Common myeloid progenitor, CD34-positive (primary cell): ENCODE results near the gene HMGB3. TPM values are rescaled to one million over a fixed set of nuclear protein-coding genes. Genes with fewer than 3 reads are reported as not detected.

Experiments
- CTCF ChIA-PET: fragments of 350-600 bp; sonication (Branson Sonifier 250); formaldehyde crosslinking; loops from one replicate; lab custom pipeline; 2021; ENCODE audit warnings: antibody characterized with exemption; lab: Charles Lee
- POLR2A ChIA-PET: fragments of 350-600 bp; sonication (Branson Sonifier 250); formaldehyde crosslinking; loops from one replicate; lab custom pipeline; 2021; ENCODE audit warnings: antibody characterized with exemption; lab: Charles Lee
- DNase-seq, 3 donors: peaks; one replicate each; pipeline versions ENCODE4 v3.0.0 to v3.0.0-alpha.2; 2013
- H3K27ac ChIP-seq, 2 experiments: 1 replicate in 1 of 2; 2 replicates in 1 of 2; pipeline ENCODE4 v1.7.0; 2013; ENCODE audit warnings: inconsistent platforms in 2 of 2, low read length in 2 of 2, mild to moderate bottlenecking in 2 of 2, low read depth in 1 of 2, moderate library complexity in 1 of 2; ENCODE audit not compliant: severe bottlenecking in 2 of 2, insufficient read depth in 1 of 2, poor library complexity in 1 of 2
- H3K27me3 ChIP-seq, 5 experiments: replicated peaks in 2 of 5; 1 replicate in 3 of 5; 2 replicates in 2 of 5; pipeline versions ENCODE4 v1.6.1 to v1.7.0; 2013; ENCODE audit warnings: low read length in 4 of 5, mild to moderate bottlenecking in 2 of 5, moderate library complexity in 2 of 5, inconsistent platforms in 1 of 5; ENCODE audit not compliant: insufficient read depth in 5 of 5, control insufficient read depth in 4 of 5
- H3K36me3 ChIP-seq, 4 experiments: 1 replicate in 2 of 4; 2 replicates in 2 of 4; pipeline versions ENCODE4 v1.6.1 to v1.7.0; 2013; ENCODE audit warnings: low read length in 3 of 4, control low read depth in 1 of 4, mild to moderate bottlenecking in 1 of 4; ENCODE audit not compliant: control insufficient read depth in 4 of 4, insufficient read depth in 4 of 4
- H3K4me1 ChIP-seq, 4 experiments: 1 replicate in 3 of 4; 2 replicates in 1 of 4; pipeline versions ENCODE4 v1.6.1 to v1.7.1; 2013; ENCODE audit warnings: low read length in 3 of 4, mild to moderate bottlenecking in 3 of 4, control low read depth in 1 of 4, inconsistent platforms in 1 of 4, moderate library complexity in 1 of 4; ENCODE audit not compliant: control insufficient read depth in 4 of 4, insufficient read depth in 4 of 4; ENCODE audit errors: control extremely low read depth in 1 of 4
- H3K4me3 ChIP-seq, 7 experiments: 1 replicate in 4 of 7; 2 replicates in 3 of 7; pipeline versions ENCODE4 v1.5.1 to v1.7.0; 2013; ENCODE audit warnings: mild to moderate bottlenecking in 7 of 7, low read length in 6 of 7, moderate library complexity in 6 of 7, inconsistent platforms in 2 of 7, low read depth in 2 of 7, control low read depth in 1 of 7; ENCODE audit not compliant: insufficient read depth in 4 of 7, control insufficient read depth in 1 of 7; ENCODE audit errors: extremely low read depth in 1 of 7
- H3K9me3 ChIP-seq, 5 experiments: 1 replicate in 4 of 5; 2 replicates in 1 of 5; pipeline versions ENCODE4 v1.6.1 to v1.7.1; 2013; ENCODE audit warnings: low read length in 4 of 5, mild to moderate bottlenecking in 2 of 5, inconsistent platforms in 1 of 5, low read depth in 1 of 5, moderate library complexity in 1 of 5; ENCODE audit not compliant: control insufficient read depth in 4 of 5, insufficient read depth in 2 of 5; ENCODE audit errors: control extremely low read depth in 1 of 5
- WGBS: methylation state at CpG from one replicate; pipeline ENCODE4 v1.1.5; 2013; ENCODE audit not compliant: insufficient coverage; 5-methylcytosine and 5-hydroxymethylcytosine counted together
- polyA plus RNA-seq: library from polyadenylated mRNA; unstranded; fragments of 120-200 nt; gene quantifications from one replicate; pipeline ENCODE4 v1.2.1, GENCODE V29; 2013

HMGB3 gene
- 56.5 TPM for polyA plus RNA-seq

- no peaks in the 10 kb centered on the region for H3K9me3 ChIP-seq
- ChIA-PET POLR2A (no interaction called here), CTCF (no interaction called here)
- WGBS, result 45% methylated on average over 66 of the region's 90 CpGs
- H3K36me3 ChIP-seq, result peaks cover 2 to 5% (median 3%) of the 10 kb centered on the region in 4 experiments
- peak; percentile 87 to 94 (median 93) for DNase-seq
- H3K27ac ChIP-seq, result no peak within 1 kb of the TSS
- H3K4me3 ChIP-seq, result peak within 1 kb of the TSS; percentile 21 to 79 (median 67)
- peaks cover 3 to 19% (median 11%) of the 10 kb centered on the region in 4 experiments for H3K4me1 ChIP-seq
- H3K27me3 ChIP-seq, result peaks cover 0 to 2% (median 0%) of the 10 kb centered on the region in 5 experiments
Measured at GRCh38 chrX:150982788-150983520, at the start of gene HMGB3. TSS of gene HMGB3 (plus strand) at chrX:150983335. CDS start at chrX:150985600, 2,265 bp downstream.

GRCh38 chrX:150933945-150934350 is 49.2 kb upstream of the HMGB3 start:
- peaks cover 0 to 2% (median 0%) of the 10 kb centered on the region in 5 experiments for H3K9me3 ChIP-seq
- no peak overlapping the region for H3K4me3 ChIP-seq
- CTCF ChIA-PET, result interaction anchor here (0.6 kb wide), 1 partner anchor 111 kb away, joined by 3 read pairs; no protein-coding TSS in a partner anchor
- H3K27ac ChIP-seq, result no peak overlapping the region
- no peak for DNase-seq
- POLR2A ChIA-PET, result no interaction called here
- peaks cover 0 to 8% (median 0%) of the 10 kb centered on the region in 5 experiments for H3K27me3 ChIP-seq
- 91% methylated on average over 3 of the region's 5 CpGs for WGBS
- no peaks in the 10 kb centered on the region for H3K4me1 ChIP-seq
- no peaks in the 10 kb centered on the region for H3K36me3 ChIP-seq

- 67% methylated on average over 3 of the region's 5 CpGs for WGBS
- no peak overlapping the region for H3K27ac ChIP-seq
- no peak overlapping the region for H3K4me3 ChIP-seq
- no peak for DNase-seq
- H3K4me1 ChIP-seq, result no peaks in the 10 kb centered on the region
- no peaks in the 10 kb centered on the region for H3K36me3 ChIP-seq
- POLR2A ChIA-PET, result no interaction called here
- peaks cover 0 to 2% (median 0%) of the 10 kb centered on the region in 5 experiments for H3K9me3 ChIP-seq
- peaks cover 0 to 8% (median 0%) of the 10 kb centered on the region in 5 experiments for H3K27me3 ChIP-seq
- CTCF ChIA-PET, result no interaction called here
Measured at GRCh38 chrX:150934453-150934852, 48.7 kb upstream of the HMGB3 start.

- CTCF ChIA-PET, result no interaction called here
- H3K27me3 ChIP-seq, result peaks cover 0 to 8% (median 0%) of the 10 kb centered on the region in 5 experiments
Measured at GRCh38 chrX:150935467-150935866, 47.7 kb upstream of the HMGB3 start.

GRCh38 chrX:150936556-150936955 is 46.6 kb upstream of the HMGB3 start:
- ChIA-PET CTCF (interaction anchor here (1.1 kb wide), 1 partner anchor 165 kb away, joined by 4 read pairs; no protein-coding TSS in a partner anchor), POLR2A (no interaction called here)
- Histone ChIP-seq H3K27me3 (peaks cover 0 to 8% (median 0%) of the 10 kb centered on the region in 5 experiments), H3K9me3 (peaks cover 0 to 2% (median 0%) of the 10 kb centered on the region in 5 experiments), H3K4me3 (no peak overlapping the region), H3K36me3 (no peaks in the 10 kb centered on the region), H3K27ac (no peak overlapping the region), H3K4me1 (no peaks in the 10 kb centered on the region)
- DNase-seq, result no peak
- 64% methylated on average over 6 of the region's 6 CpGs for WGBS

More at GRCh38 chrX:150935467-150935866, 47.7 kb upstream of the HMGB3 start:
- POLR2A ChIA-PET, result no interaction called here
- Histone ChIP-seq H3K27ac (no peak overlapping the region), H3K36me3 (no peaks in the 10 kb centered on the region), H3K4me3 (no peak overlapping the region), H3K4me1 (no peaks in the 10 kb centered on the region), H3K9me3 (peaks cover 0 to 2% (median 0%) of the 10 kb centered on the region in 5 experiments)
- WGBS, result 78% methylated on average over 7 of the region's 7 CpGs
- no peak for DNase-seq

GRCh38 chrX:150940844-150941495 is 42.2 kb upstream of the HMGB3 start:
- POLR2A ChIA-PET, result no interaction called here
- WGBS, result 83% methylated on average over 8 of the region's 9 CpGs

GRCh38 chrX:150941580-150941979 is 41.6 kb upstream of the HMGB3 start:
- H3K4me1 ChIP-seq, result no peaks in the 10 kb centered on the region
- ChIA-PET CTCF (no interaction called here), POLR2A (no interaction called here)
- 79% methylated on average over 2 of the region's 2 CpGs for WGBS
- H3K27ac ChIP-seq, result no peak overlapping the region
- DNase-seq, result no peak
- H3K4me3 ChIP-seq, result no peak overlapping the region
- peaks cover 0 to 2% (median 0%) of the 10 kb centered on the region in 5 experiments for H3K9me3 ChIP-seq
- H3K27me3 ChIP-seq, result no peaks in the 10 kb centered on the region
- H3K36me3 ChIP-seq, result no peaks in the 10 kb centered on the region

More at GRCh38 chrX:150940844-150941495, 42.2 kb upstream of the HMGB3 start:
- Histone ChIP-seq H3K27me3 (no peaks in the 10 kb centered on the region), H3K36me3 (no peaks in the 10 kb centered on the region), H3K9me3 (peaks cover 0 to 2% (median 0%) of the 10 kb centered on the region in 5 experiments), H3K4me1 (no peaks in the 10 kb centered on the region), H3K27ac (no peak overlapping the region), H3K4me3 (no peak overlapping the region)
- no peak for DNase-seq
- CTCF ChIA-PET, result no interaction called here
